SK-N-SH treated with all-trans-retinoic acid at 6 μM for 48 hours (cell line): Measurements from ENCODE around the gene CUBN.

Source experiments
- ATAC-seq: fragments of 200-7000 bp; cut with Tn5 transposase; 3 replicates; pipeline ENCODE4 v1.9.1; 2020; ENCODE audit warnings: mild to moderate bottlenecking, moderate library complexity
- ARNTL ChIP-seq: fragments of 450-650 bp; formaldehyde crosslinking; IDR thresholded peaks from 2 replicates; pipeline ENCODE4 v1.5.0; 2020; ENCODE audit warnings: low read depth, mild to moderate bottlenecking, moderate library complexity, borderline replicate concordance
- BACH2 ChIP-seq: fragments of 250-450 bp; sonication (Bioruptor Pico); IDR thresholded peaks from 2 replicates; pipeline ENCODE4 v1.9.0; 2021; ENCODE audit warnings: mild to moderate bottlenecking, borderline replicate concordance
- CREB5 ChIP-seq: fragments of 250-450 bp; sonication (Bioruptor Pico); IDR thresholded peaks from 2 replicates; pipeline ENCODE4 v1.5.1; 2020; ENCODE audit warnings: low read depth, mild to moderate bottlenecking, moderate library complexity
- CSDC2 ChIP-seq: fragments of 250-450 bp; sonication (Bioruptor Pico); IDR thresholded peaks from 2 replicates; pipeline ENCODE4 v1.5.0; 2020; ENCODE audit warnings: mild to moderate bottlenecking, moderate library complexity
- ESRRG ChIP-seq: fragments of 250-450 bp; sonication (Bioruptor Pico); IDR thresholded peaks from 2 replicates; pipeline ENCODE4 v1.6.1; 2021; ENCODE audit warnings: mild to moderate bottlenecking
- GLIS3 ChIP-seq: fragments of 250-450 bp; sonication (Bioruptor Pico); IDR thresholded peaks from 2 replicates; pipeline ENCODE4 v1.5.0; 2020; ENCODE audit warnings: mild to moderate bottlenecking, moderate library complexity
- ISL1 ChIP-seq: fragments of 250-450 bp; sonication (Bioruptor Pico); IDR thresholded peaks from 2 replicates; pipeline ENCODE4 v2.1.2; 2022; ENCODE audit warnings: mild to moderate bottlenecking, moderate library complexity
- OSR1 ChIP-seq: fragments of 250-450 bp; sonication (Bioruptor Pico); IDR thresholded peaks from 2 replicates; pipeline ENCODE4 v1.8.0; 2022; ENCODE audit warnings: moderate library complexity, mild to moderate bottlenecking, inconsistent platforms
- PATZ1 ChIP-seq: fragments of 250-450 bp; sonication (Bioruptor Pico); IDR thresholded peaks from 2 replicates; pipeline ENCODE4 v1.8.0; 2020; ENCODE audit warnings: mild to moderate bottlenecking, moderate library complexity, borderline replicate concordance
- POU6F1 ChIP-seq: fragments of 250-450 bp; sonication (Bioruptor Pico); IDR thresholded peaks from 2 replicates; pipeline ENCODE4 v1.8.0; 2021; ENCODE audit warnings: low read depth, mild to moderate bottlenecking, moderate library complexity, borderline replicate concordance
- PPARA ChIP-seq: fragments of 250-450 bp; sonication (Bioruptor Pico); IDR thresholded peaks from 2 replicates; pipeline ENCODE4 v1.5.0; 2020; ENCODE audit warnings: mild to moderate bottlenecking, borderline replicate concordance
- RARB ChIP-seq: fragments of 250-450 bp; sonication (Bioruptor Pico); IDR thresholded peaks from 2 replicates; pipeline ENCODE4 v1.8.0; 2021; ENCODE audit warnings: mild to moderate bottlenecking, moderate library complexity
- SNAI2 ChIP-seq: fragments of 250-450 bp; sonication (Bioruptor Pico); IDR thresholded peaks from 2 replicates; pipeline ENCODE4 v1.5.0; 2020; ENCODE audit warnings: mild to moderate bottlenecking, moderate library complexity
- TCF4 ChIP-seq: fragments of 250-450 bp; sonication (Bioruptor Pico); IDR thresholded peaks from 2 replicates; pipeline ENCODE4 v1.8.0; 2021; ENCODE audit warnings: mild to moderate bottlenecking, moderate library complexity, borderline replicate concordance
- TOX ChIP-seq: fragments of 250-450 bp; sonication (Bioruptor Pico); IDR thresholded peaks from 2 replicates; pipeline ENCODE4 v1.8.0; 2021; ENCODE audit warnings: mild to moderate bottlenecking, moderate library complexity, borderline replicate concordance
- TSHZ2 ChIP-seq: fragments of 250-450 bp; sonication (Bioruptor Pico); IDR thresholded peaks from 2 replicates; pipeline ENCODE4 v1.5.0; 2020; ENCODE audit warnings: mild to moderate bottlenecking, moderate library complexity
- ZC3H10 ChIP-seq: fragments of 250-450 bp; sonication (Bioruptor Pico); IDR thresholded peaks from 2 replicates; pipeline ENCODE4 v1.5.1; 2021; ENCODE audit warnings: mild to moderate bottlenecking, moderate library complexity
- ZFP3 ChIP-seq: fragments of 250-450 bp; sonication (Bioruptor Pico); IDR thresholded peaks from 2 replicates; pipeline ENCODE4 v1.5.0; 2020; ENCODE audit warnings: mild to moderate bottlenecking, moderate library complexity
- ZFP30 ChIP-seq: fragments of 450-650 bp; formaldehyde crosslinking; IDR thresholded peaks from 2 replicates; pipeline ENCODE4 v1.5.0; 2022; ENCODE audit warnings: mild to moderate bottlenecking, moderate library complexity
- ZNF565 ChIP-seq: fragments of 450-650 bp; formaldehyde crosslinking; conservative IDR thresholded peaks from 2 replicates; pipeline ENCODE4 v1.5.0; 2020; ENCODE audit warnings: low read depth, mild to moderate bottlenecking, moderate library complexity
- ZNF70 ChIP-seq: fragments of 450-650 bp; formaldehyde crosslinking; IDR thresholded peaks from 2 replicates; pipeline ENCODE4 v1.5.0; 2020; ENCODE audit warnings: mild to moderate bottlenecking, moderate library complexity
- ZNF8 ChIP-seq: fragments of 450-650 bp; formaldehyde crosslinking; IDR thresholded peaks from 2 replicates; pipeline ENCODE4 v1.5.0; 2020; ENCODE audit warnings: mild to moderate bottlenecking, moderate library complexity

The CUBN gene

GRCh38 chr10:17061418-17061817, 68.2 kb downstream of the CUBN start:
- peak; percentile 4; the same call in 2 of the 3 replicates for ATAC-seq
- TF ChIP-seq GLIS3 (no peak), POU6F1 (CRISPR knock-in tag) (0 out of 2 replicates have a peak, but pooled peaks have one; percentile 5), ESRRG (CRISPR knock-in tag) (no peak), ZFP3 (CRISPR knock-in tag) (no peak), BACH2 (CRISPR knock-in tag) (no peak), SNAI2 (CRISPR knock-in tag) (no peak), ISL1 (0 out of 2 replicates have a peak, but pooled peaks have one; percentile 6)

- ATAC-seq, result no peak
Observed at GRCh38 chr10:17060289-17060688, 69.3 kb downstream of the CUBN start.

GRCh38 chr10:17059197-17059688, 70.4 kb downstream of the CUBN start:
- ATAC-seq, result peak; percentile 69
- TF ChIP-seq POU6F1 (CRISPR knock-in tag) (no peak), GLIS3 (no peak), ARNTL (CRISPR knock-in tag) (no peak), ESRRG (CRISPR knock-in tag) (no peak), OSR1 (CRISPR knock-in tag) (no peak), ZNF8 (no peak), TOX (CRISPR knock-in tag) (no peak; the same call in 1 of the 2 replicates), PPARA (CRISPR knock-in tag) (no peak), CREB5 (CRISPR knock-in tag) (peak; percentile 51; the same call in 1 of the 2 replicates), CSDC2 (CRISPR knock-in tag) (no peak), ZFP3 (CRISPR knock-in tag) (no peak), ZC3H10 (no peak)

More at GRCh38 chr10:17060289-17060688, 69.3 kb downstream of the CUBN start:
- TF ChIP-seq TSHZ2 (CRISPR knock-in tag) (no peak), PPARA (CRISPR knock-in tag) (no peak), CREB5 (CRISPR knock-in tag) (no peak), SNAI2 (CRISPR knock-in tag) (no peak), PATZ1 (CRISPR knock-in tag) (no peak), BACH2 (CRISPR knock-in tag) (no peak), ZNF8 (no peak), ZNF565 (CRISPR knock-in tag) (no peak), ZNF70 (CRISPR knock-in tag) (no peak), TCF4 (CRISPR knock-in tag) (no peak), RARB (CRISPR knock-in tag) (no peak), OSR1 (CRISPR knock-in tag) (no peak), CSDC2 (CRISPR knock-in tag) (no peak), GLIS3 (no peak), ZC3H10 (no peak), ZFP30 (CRISPR knock-in tag) (no peak)
